IMR-90 (cell line): ENCODE data around the gene SCP2D1. TPM values are rescaled to one million over a fixed set of nuclear protein-coding genes. Genes with fewer than 3 reads are reported as not detected.

Source experiments
- ATAC-seq: fragments of 200-7000 bp; cut with Tn5 transposase; 2 replicates; pipeline ENCODE4 v1.9.1; 2020; ENCODE audit warnings: low read depth, mild to moderate bottlenecking, moderate library complexity
- BruUV-seq: library from RNA; stranded (reverse); fragments of 400-500 nt; replicated peaks from 2 replicates; lab custom pipeline; 2021; lab: Mats Ljungman, UMichigan
- CTCF ChIA-PET: fragments of 300-600 bp; formaldehyde crosslinking; extraction: SDS; loops from one replicate; lab custom pipeline; 2021; ENCODE audit warnings: antibody characterized with exemption; lab: Yijun Ruan, JAX
- POLR2A ChIA-PET: fragments of 300-600 bp; sonication (Branson Sonifier 250); formaldehyde crosslinking; loops from one replicate; lab custom pipeline; 2022; ENCODE audit warnings: antibody characterized with exemption; ENCODE audit not compliant: unreplicated experiment; lab: Charles Lee
- DNase-seq: peaks from one replicate; pipeline ENCODE4 v3.0.0; 2013
- H2AFZ ChIP-seq: replicated peaks from 2 replicates; pipeline ENCODE3; 2013; ENCODE audit warnings: low read length, mild to moderate bottlenecking; ENCODE audit not compliant: poor library complexity
- H2AK5ac ChIP-seq: 2 replicates; pipeline ENCODE4 v1.6.1; 2013; ENCODE audit warnings: low read depth, low read length, inconsistent platforms
- H2AK9ac ChIP-seq: replicated peaks from 2 replicates; pipeline ENCODE3; 2013; ENCODE audit warnings: mild to moderate bottlenecking, low read depth, low read length, moderate library complexity; ENCODE audit not compliant: poor library complexity
- H2BK120ac ChIP-seq: 2 replicates; pipeline ENCODE4 v1.6.1; 2013; ENCODE audit warnings: low read depth, low read length, inconsistent platforms
- H2BK15ac ChIP-seq: 3 replicates; pipeline ENCODE4 v1.6.1; 2013; ENCODE audit warnings: low read depth, low read length, inconsistent platforms
- H2BK20ac ChIP-seq: 2 replicates; pipeline ENCODE4 v1.6.1; 2013; ENCODE audit warnings: low read depth, mild to moderate bottlenecking, inconsistent platforms, low read length, moderate library complexity
- H2BK5ac ChIP-seq: 2 replicates; pipeline ENCODE4 v1.6.1; 2013; ENCODE audit warnings: mild to moderate bottlenecking, low read depth, low read length, inconsistent platforms; ENCODE audit not compliant: poor library complexity, severe bottlenecking
- H3K14ac ChIP-seq: replicated peaks from 2 replicates; pipeline ENCODE4 v1.6.1; 2013; ENCODE audit warnings: low read depth, low read length, inconsistent platforms
- H3K18ac ChIP-seq: 2 replicates; pipeline ENCODE4 v1.6.1; 2013; ENCODE audit warnings: low read depth, low read length, control low read depth
- H3K23ac ChIP-seq: 2 replicates; pipeline ENCODE4 v1.6.1; 2013; ENCODE audit warnings: low read depth, low read length, inconsistent platforms
- H3K27ac ChIP-seq: 2 replicates; pipeline ENCODE4 v1.5.1; 2013; ENCODE audit warnings: mild to moderate bottlenecking, control low read depth, low read length; ENCODE audit not compliant: insufficient read depth
- H3K27me3 ChIP-seq: 2 replicates; pipeline ENCODE4 v1.6.1; 2013; ENCODE audit warnings: low read length; ENCODE audit not compliant: control insufficient read depth, insufficient read depth
- H3K36me3 ChIP-seq: 2 replicates; pipeline ENCODE4 v1.6.1; 2013; ENCODE audit warnings: low read length, mixed read lengths; ENCODE audit not compliant: control insufficient read depth, insufficient read depth
- H3K4ac ChIP-seq: 2 replicates; pipeline ENCODE4 v1.6.1; 2013; ENCODE audit warnings: low read depth, low read length, inconsistent platforms
- H3K4me1 ChIP-seq: 2 replicates; pipeline ENCODE4 v1.6.1; 2013; ENCODE audit warnings: low read length, mixed read lengths; ENCODE audit not compliant: control insufficient read depth, insufficient read depth
- H3K4me2 ChIP-seq: 2 replicates; pipeline ENCODE4 v1.6.1; 2013; ENCODE audit warnings: low read depth, mild to moderate bottlenecking, control low read depth, low read length, moderate library complexity
- H3K4me3 ChIP-seq: 2 replicates; pipeline ENCODE4 v1.5.1; 2013; ENCODE audit warnings: low read depth, mild to moderate bottlenecking, control low read depth, low read length, moderate library complexity; ENCODE audit not compliant: insufficient read depth
- H3K56ac ChIP-seq: 2 replicates; pipeline ENCODE4 v1.6.1; 2013; ENCODE audit warnings: low read length, inconsistent platforms; ENCODE audit not compliant: insufficient read depth; ENCODE audit errors: extremely low read depth
- H3K79me1 ChIP-seq, 2 experiments: 2 replicates each; pipeline ENCODE4 v1.6.1; 2013; ENCODE audit warnings: low read length in 2 of 2, inconsistent platforms in 1 of 2, low read depth in 1 of 2
- H3K9ac ChIP-seq: 2 replicates; pipeline ENCODE4 v1.6.1; 2013; ENCODE audit warnings: low read depth, low read length, control low read depth
- H3K9me1 ChIP-seq: 2 replicates; pipeline ENCODE4 v1.6.1; 2013; ENCODE audit warnings: low read length, inconsistent platforms; ENCODE audit not compliant: insufficient read depth
- H3K9me3 ChIP-seq: 2 replicates; pipeline ENCODE4 v1.6.1; 2013; ENCODE audit warnings: low read length; ENCODE audit not compliant: control insufficient read depth, insufficient read depth
- H4K20me1 ChIP-seq: 2 replicates; pipeline ENCODE4 v1.6.1; 2013; ENCODE audit warnings: low read length, inconsistent platforms; ENCODE audit not compliant: insufficient read depth
- H4K5ac ChIP-seq: 2 replicates; pipeline ENCODE4 v1.6.1; 2013; ENCODE audit warnings: mild to moderate bottlenecking, low read depth, low read length, control low read depth
- H4K8ac ChIP-seq, 2 experiments: 2 replicates each; pipeline ENCODE4 v1.6.1; 2013; ENCODE audit warnings: low read depth in 2 of 2, low read length in 2 of 2, control low read depth in 1 of 2, inconsistent platforms in 1 of 2
- H4K91ac ChIP-seq: 2 replicates; pipeline ENCODE4 v1.6.1; 2013; ENCODE audit warnings: low read depth, low read length, inconsistent platforms; ENCODE audit not compliant: insufficient read depth
- BHLHE40 ChIP-seq: fragments of 150-350 bp; IDR thresholded peaks from 2 replicates; pipeline ENCODE4 v1.6.1; 2016; ENCODE audit warnings: mild to moderate bottlenecking, low read depth, low read length
- CEBPB ChIP-seq: IDR thresholded peaks from 2 replicates; pipeline ENCODE4 v1.6.1; 2012; ENCODE audit warnings: low read depth, low read length, improper control_type of control experiment
- CHD1 ChIP-seq: IDR thresholded peaks from 2 replicates; pipeline ENCODE4 v1.6.1; 2012; ENCODE audit warnings: low read depth, low read length, improper control_type of control experiment
- MAFK ChIP-seq: IDR thresholded peaks from 2 replicates; pipeline ENCODE4 v1.6.1; 2012; ENCODE audit warnings: low read depth, low read length, improper control_type of control experiment
- MXI1 ChIP-seq: IDR thresholded peaks from 2 replicates; pipeline ENCODE4 v1.6.1; 2012; ENCODE audit warnings: low read depth, mild to moderate bottlenecking, low read length, moderate library complexity, borderline replicate concordance
- RAD21 ChIP-seq: IDR thresholded peaks from 2 replicates; pipeline ENCODE4 v1.6.1; 2012; ENCODE audit warnings: low read length, improper control_type of control experiment
- RCOR1 ChIP-seq: IDR thresholded peaks from 2 replicates; pipeline ENCODE4 v1.6.1; 2012; ENCODE audit warnings: mild to moderate bottlenecking, low read length, improper control_type of control experiment; ENCODE audit not compliant: insufficient replicate concordance
- RFX5 ChIP-seq: IDR thresholded peaks from 2 replicates; pipeline ENCODE4 v1.8.0; 2012; ENCODE audit warnings: low read depth, mild to moderate bottlenecking, low read length, moderate library complexity
- WGBS, 2 experiments: methylation state at CpG; one replicate each; pipeline versions ENCODE4 v1.1.5 to v1.1.7; 2013; ENCODE audit warnings: missing lambda C conversion rate in 2 of 2; ENCODE audit not compliant: insufficient read length in 1 of 2; ENCODE audit errors: extremely low coverage in 2 of 2; 5-methylcytosine and 5-hydroxymethylcytosine counted together
- dilution Hi-C: fragments of 300-500 bp; cut with HindIII; formaldehyde crosslinking; loops from one replicate; pipeline ENCODE4 v1.14.3; 2018; ENCODE audit warnings: low sequenced_read_pairs; ENCODE audit not compliant: unreplicated experiment
- in situ Hi-C: fragments of 300-500 bp; cut with MboI; formaldehyde crosslinking; loops from 3 replicates; pipeline ENCODE4 v1.14.3; 2019; ENCODE audit warnings: low sequenced_read_pairs, inconsistent platforms, mixed read lengths
- intact Hi-C: fragments of 100-400 bp; cut with micrococcal nuclease; formaldehyde crosslinking; loops from 2 replicates; pipeline ENCODE4 v1.10.0; 2022
- polyA plus RNA-seq, 3 experiments: library from polyadenylated mRNA; depleted of rRNA; stranded (reverse); fragments of >200 nt; gene quantifications; 2 replicates each; pipeline ENCODE4 v1.2.3, GENCODE V29; 2012; ENCODE audit warnings: low replicate concordance in 1 of 3
- total RNA-seq: library from RNA; depleted of rRNA; stranded (reverse); fragments of >200 nt; gene quantifications from 2 replicates; pipeline ENCODE4 v1.2.3, GENCODE V29; 2012
- TF ChIP-seq, protein P1 (sequence below): fragments of 150-350 bp; IDR thresholded peaks from 2 replicates; pipeline ENCODE4 v1.6.1; 2016; ENCODE audit warnings: low read depth, mild to moderate bottlenecking, low read length, moderate library complexity, borderline replicate concordance
- TF ChIP-seq, protein P2 (sequence below): fragments of 150-350 bp; IDR thresholded peaks from 2 replicates; pipeline ENCODE4 v1.6.1; 2017; ENCODE audit warnings: mild to moderate bottlenecking, antibody characterized with exemption, low read length, low read depth
- TF ChIP-seq, protein P3 (sequence below): conservative IDR thresholded peaks from 2 replicates; pipeline ENCODE4 v1.5.1; 2012; ENCODE audit warnings: mild to moderate bottlenecking, low read depth, low read length, improper control_type of control experiment

The SCP2D1 gene
- total and polyA plus RNA-seq, 2 of the 4 experiments (the other 2 are of a cell fraction), result not detected

DNA sequence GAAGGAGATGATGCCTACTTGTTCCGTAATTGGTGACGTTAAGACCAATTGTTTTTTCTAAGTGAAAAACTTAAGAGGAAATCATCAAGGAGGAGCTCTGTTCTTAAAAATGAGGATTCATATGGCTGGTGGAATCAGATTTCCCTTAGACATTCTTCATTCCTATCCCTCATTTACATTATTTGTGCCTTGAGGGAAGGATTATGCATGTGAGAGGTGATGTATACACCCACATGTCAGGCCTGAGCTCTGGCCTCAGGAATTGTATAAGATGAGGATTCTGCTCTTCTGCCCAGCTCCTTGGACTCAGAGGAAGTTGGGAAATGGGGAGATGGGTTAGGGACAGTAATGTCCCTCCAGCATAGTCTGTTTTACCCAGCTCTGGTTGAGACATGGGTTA is 42.3 kb downstream of the SCP2D1 start:
- no TSS peak for BruUV-seq
- POLR2A ChIA-PET, result no interaction called here

More for the DNA sequence above, 42.3 kb downstream of the SCP2D1 start:
- H3K4ac ChIP-seq, result no peak overlapping the region
- H2BK5ac ChIP-seq, result no peak overlapping the region
- no peak overlapping the region for H2AK5ac ChIP-seq
- no peak overlapping the region for H4K91ac ChIP-seq
- no peaks in the 10 kb centered on the region for H3K4me1 ChIP-seq
- TF ChIP-seq MAFK, result no peak
- TF ChIP-seq BHLHE40, result no peak
- TF ChIP-seq, protein P1, sequence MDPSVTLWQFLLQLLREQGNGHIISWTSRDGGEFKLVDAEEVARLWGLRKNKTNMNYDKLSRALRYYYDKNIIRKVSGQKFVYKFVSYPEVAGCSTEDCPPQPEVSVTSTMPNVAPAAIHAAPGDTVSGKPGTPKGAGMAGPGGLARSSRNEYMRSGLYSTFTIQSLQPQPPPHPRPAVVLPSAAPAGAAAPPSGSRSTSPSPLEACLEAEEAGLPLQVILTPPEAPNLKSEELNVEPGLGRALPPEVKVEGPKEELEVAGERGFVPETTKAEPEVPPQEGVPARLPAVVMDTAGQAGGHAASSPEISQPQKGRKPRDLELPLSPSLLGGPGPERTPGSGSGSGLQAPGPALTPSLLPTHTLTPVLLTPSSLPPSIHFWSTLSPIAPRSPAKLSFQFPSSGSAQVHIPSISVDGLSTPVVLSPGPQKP, result no peak
- no peak for TF ChIP-seq RAD21
- no peak for TF ChIP-seq CHD1
- no peak for TF ChIP-seq MXI1
- no peak for TF ChIP-seq RFX5
- TF ChIP-seq, protein P2, sequence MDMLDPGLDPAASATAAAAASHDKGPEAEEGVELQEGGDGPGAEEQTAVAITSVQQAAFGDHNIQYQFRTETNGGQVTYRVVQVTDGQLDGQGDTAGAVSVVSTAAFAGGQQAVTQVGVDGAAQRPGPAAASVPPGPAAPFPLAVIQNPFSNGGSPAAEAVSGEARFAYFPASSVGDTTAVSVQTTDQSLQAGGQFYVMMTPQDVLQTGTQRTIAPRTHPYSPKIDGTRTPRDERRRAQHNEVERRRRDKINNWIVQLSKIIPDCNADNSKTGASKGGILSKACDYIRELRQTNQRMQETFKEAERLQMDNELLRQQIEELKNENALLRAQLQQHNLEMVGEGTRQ, result no peak
- TF ChIP-seq RCOR1, result no peak
- TF ChIP-seq, protein P3, sequence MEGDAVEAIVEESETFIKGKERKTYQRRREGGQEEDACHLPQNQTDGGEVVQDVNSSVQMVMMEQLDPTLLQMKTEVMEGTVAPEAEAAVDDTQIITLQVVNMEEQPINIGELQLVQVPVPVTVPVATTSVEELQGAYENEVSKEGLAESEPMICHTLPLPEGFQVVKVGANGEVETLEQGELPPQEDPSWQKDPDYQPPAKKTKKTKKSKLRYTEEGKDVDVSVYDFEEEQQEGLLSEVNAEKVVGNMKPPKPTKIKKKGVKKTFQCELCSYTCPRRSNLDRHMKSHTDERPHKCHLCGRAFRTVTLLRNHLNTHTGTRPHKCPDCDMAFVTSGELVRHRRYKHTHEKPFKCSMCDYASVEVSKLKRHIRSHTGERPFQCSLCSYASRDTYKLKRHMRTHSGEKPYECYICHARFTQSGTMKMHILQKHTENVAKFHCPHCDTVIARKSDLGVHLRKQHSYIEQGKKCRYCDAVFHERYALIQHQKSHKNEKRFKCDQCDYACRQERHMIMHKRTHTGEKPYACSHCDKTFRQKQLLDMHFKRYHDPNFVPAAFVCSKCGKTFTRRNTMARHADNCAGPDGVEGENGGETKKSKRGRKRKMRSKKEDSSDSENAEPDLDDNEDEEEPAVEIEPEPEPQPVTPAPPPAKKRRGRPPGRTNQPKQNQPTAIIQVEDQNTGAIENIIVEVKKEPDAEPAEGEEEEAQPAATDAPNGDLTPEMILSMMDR, result no peak
- no peak for TF ChIP-seq CEBPB
- in situ Hi-C loops, result no loop called here
- no CpG with 5 or more reads among the region's 2 CpGs for WGBS, 2 experiments
- H3K27me3 ChIP-seq, result no peaks in the 10 kb centered on the region
- no peak overlapping the region for H3K4me2 ChIP-seq
- no peak overlapping the region for H3K56ac ChIP-seq
- DNase-seq, result no peak
- H2BK15ac ChIP-seq, result no peak overlapping the region
- H3K27ac ChIP-seq, result no peak overlapping the region
- no peaks in the 10 kb centered on the region for H3K9me1 ChIP-seq
- H3K36me3 ChIP-seq, result no peaks in the 10 kb centered on the region
- dilution Hi-C loops, result no loop called here
- no peak overlapping the region for H3K9ac ChIP-seq
- H3K79me1 ChIP-seq, result no peaks in the 10 kb centered on the region
- no peak overlapping the region for H3K14ac ChIP-seq
- intact Hi-C loops, result no loop called here
- no peak overlapping the region for H4K8ac ChIP-seq
- H3K23ac ChIP-seq, result no peak overlapping the region
- H4K5ac ChIP-seq, result no peak overlapping the region
- ATAC-seq, result no peak
- no peaks in the 10 kb centered on the region for H3K9me3 ChIP-seq
- no peak overlapping the region for H2BK20ac ChIP-seq
- no peak overlapping the region for H2AFZ ChIP-seq
- H2AK9ac ChIP-seq, result no peak overlapping the region
- CTCF ChIA-PET, result no interaction called here
- H2BK120ac ChIP-seq, result no peak overlapping the region
- no peak overlapping the region for H3K4me3 ChIP-seq
- H3K18ac ChIP-seq, result no peak overlapping the region
- H4K20me1 ChIP-seq, result no peaks in the 10 kb centered on the region
